ENCODE measurements around the gene CAMK1D. TPM values are rescaled to one million over a fixed set of nuclear protein-coding genes. Genes with fewer than 3 reads are reported as not detected.

Gene CAMK1D
- total and polyA plus RNA-seq, 9 donors = 1.8 to 11.7 (median 5.5) TPM

- H3K9me3 ChIP-seq = no peaks in the 10 kb centered on the region
- no peaks in the 10 kb centered on the region for H3K27me3 ChIP-seq
- TF ChIP-seq CTCF (IDR thresholded peaks at IDR 0.05) (no peak), EP300 (IDR thresholded peaks at IDR 0.05) (no peak), POLR2A (IDR thresholded peaks at IDR 0.05) (no peak)
- 90 to 95% (median 92%) methylated on average over 8 of the region's 8 CpGs for WGBS, 3 donors
- H3K4me1 ChIP-seq (ENCODE audit: insufficient read depth) = peaks cover 4% of the 10 kb centered on the region
- no peak overlapping the region for H3K27ac ChIP-seq
- H3K4me3 ChIP-seq = no peak overlapping the region
- intact Hi-C loops (cut with DNase I) = loop anchor here in 1 of 4 donors (10.0 kb wide), 1 partner anchor 385 kb away; no protein-coding TSS in a partner anchor
- no peak for DNase-seq
- H3K36me3 ChIP-seq = no peaks in the 10 kb centered on the region
Observed at GRCh38 chr10:12650122-12650521, 300.8 kb downstream of the CAMK1D start.

GRCh38 chr10:12650538-12651298 is 301.4 kb downstream of the CAMK1D start:
- intact Hi-C loops (cut with DNase I) = loop anchor here in 1 of 4 donors (10.0 kb wide), 1 partner anchor 386 kb away; no protein-coding TSS in a partner anchor
- H3K27me3 ChIP-seq = no peaks in the 10 kb centered on the region
- H3K4me3 ChIP-seq = no peak overlapping the region
- H3K27ac ChIP-seq = no peak overlapping the region
- H3K36me3 ChIP-seq = no peaks in the 10 kb centered on the region
- DNase-seq = no peak
- no peaks in the 10 kb centered on the region for H3K9me3 ChIP-seq
- no peak for TF ChIP-seq POLR2A (IDR thresholded peaks at IDR 0.05)
- no peak for TF ChIP-seq EP300 (IDR thresholded peaks at IDR 0.05)
- no peak for TF ChIP-seq CTCF (IDR thresholded peaks at IDR 0.05)
- H3K4me1 ChIP-seq (ENCODE audit: insufficient read depth) = peaks cover 4% of the 10 kb centered on the region
- 66 to 71% (median 69%) methylated on average over 19 to 20 of the region's 20 CpGs for WGBS, 3 donors

GRCh38 chr10:12655940-12656339 is 306.6 kb downstream of the CAMK1D start:
- Histone ChIP-seq H3K4me3 (no peak overlapping the region), H3K27me3 (no peaks in the 10 kb centered on the region), H3K36me3 (no peaks in the 10 kb centered on the region), H3K9me3 (no peaks in the 10 kb centered on the region), H3K27ac (no peak overlapping the region), H3K4me1 (ENCODE audit: insufficient read depth) (no peaks in the 10 kb centered on the region)
- intact Hi-C loops (cut with DNase I) = loop anchor here in 2 of 4 donors (2.0 to 10.0 kb wide), 2 partner anchors 391 kb away; no protein-coding TSS in a partner anchor
- TF ChIP-seq EP300 (IDR thresholded peaks at IDR 0.05) (no peak), CTCF (IDR thresholded peaks at IDR 0.05) (no peak), POLR2A (IDR thresholded peaks at IDR 0.05) (no peak)
- DNase-seq = no peak
- WGBS, 3 donors = 91 to 100% (median 92%) methylated on average over 2 of the region's 2 CpGs

- Histone ChIP-seq H3K9me3 (no peaks in the 10 kb centered on the region), H3K27me3 (no peaks in the 10 kb centered on the region), H3K4me3 (no peak overlapping the region), H3K4me1 (ENCODE audit: insufficient read depth) (no peaks in the 10 kb centered on the region), H3K27ac (no peak overlapping the region), H3K36me3 (no peaks in the 10 kb centered on the region)
- WGBS, 3 donors = 84 to 86% (median 86%) methylated on average over 4 of the region's 4 CpGs
- peak in 2 of 3 donors; percentile 31 to 56 for TF ChIP-seq CTCF (IDR thresholded peaks at IDR 0.05)
- no peak for TF ChIP-seq POLR2A (IDR thresholded peaks at IDR 0.05)
- DNase-seq = no peak
- intact Hi-C loops (cut with DNase I) = loop anchor here in 2 of 4 donors (2.0 to 10.0 kb wide), 2 partner anchors 392 kb away; no protein-coding TSS in a partner anchor
Observed at GRCh38 chr10:12656518-12657142, 307.3 kb downstream of the CAMK1D start.
